GM18861 (cell line): Measurements from ENCODE around the gene PGLYRP2.

Source experiments
- ATAC-seq: cut with Tn5 transposase; IDR thresholded peaks from one replicate; pipeline ENCODE4 v1.9.1; 2021; ENCODE audit not compliant: unreplicated experiment

The PGLYRP2 gene

DNA sequence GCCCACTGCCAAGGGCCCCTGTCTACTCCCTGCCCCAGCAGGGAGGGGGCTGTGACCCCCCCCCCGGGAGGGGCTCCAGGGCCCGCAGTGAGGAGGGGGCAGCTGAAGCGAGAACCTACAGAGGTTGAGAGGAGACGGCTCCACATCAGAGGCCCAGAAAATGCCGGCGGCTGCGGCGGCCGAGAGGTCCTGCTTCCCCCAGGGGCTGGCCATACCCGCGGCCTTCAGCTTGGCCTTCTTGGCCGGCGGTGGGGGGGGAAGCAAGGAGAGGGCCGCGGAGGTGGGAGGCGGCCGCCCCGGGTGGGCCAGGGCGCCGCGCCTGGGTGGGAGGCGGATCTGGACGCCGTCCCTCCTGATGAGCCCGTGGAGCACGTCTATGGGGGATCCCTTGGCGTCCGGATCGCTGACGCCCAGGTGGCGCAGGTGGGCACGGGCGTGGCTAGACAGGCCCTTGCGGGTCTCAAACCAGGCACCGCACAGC lies 51.3 kb downstream of the PGLYRP2 start:
- no peak for ATAC-seq

DNA sequence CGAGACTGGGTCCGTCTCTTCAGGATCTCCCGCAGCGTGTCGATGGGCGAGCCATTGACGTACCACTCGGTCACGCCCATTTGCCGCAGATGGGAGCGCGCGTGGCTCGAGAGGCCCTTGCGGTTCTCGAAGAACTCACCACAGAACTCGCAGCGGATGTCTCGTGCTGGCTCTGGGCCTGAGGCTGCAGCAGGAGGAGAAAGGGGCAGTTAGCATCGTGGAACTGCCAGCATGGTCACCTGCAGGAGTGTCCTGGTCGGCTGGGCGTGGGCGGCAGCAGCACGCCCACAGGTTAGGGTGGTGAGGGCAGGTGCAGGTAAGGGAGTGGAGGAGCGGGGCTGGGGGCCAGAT lies 52.0 kb downstream of the PGLYRP2 start:
- ATAC-seq = no peak

DNA sequence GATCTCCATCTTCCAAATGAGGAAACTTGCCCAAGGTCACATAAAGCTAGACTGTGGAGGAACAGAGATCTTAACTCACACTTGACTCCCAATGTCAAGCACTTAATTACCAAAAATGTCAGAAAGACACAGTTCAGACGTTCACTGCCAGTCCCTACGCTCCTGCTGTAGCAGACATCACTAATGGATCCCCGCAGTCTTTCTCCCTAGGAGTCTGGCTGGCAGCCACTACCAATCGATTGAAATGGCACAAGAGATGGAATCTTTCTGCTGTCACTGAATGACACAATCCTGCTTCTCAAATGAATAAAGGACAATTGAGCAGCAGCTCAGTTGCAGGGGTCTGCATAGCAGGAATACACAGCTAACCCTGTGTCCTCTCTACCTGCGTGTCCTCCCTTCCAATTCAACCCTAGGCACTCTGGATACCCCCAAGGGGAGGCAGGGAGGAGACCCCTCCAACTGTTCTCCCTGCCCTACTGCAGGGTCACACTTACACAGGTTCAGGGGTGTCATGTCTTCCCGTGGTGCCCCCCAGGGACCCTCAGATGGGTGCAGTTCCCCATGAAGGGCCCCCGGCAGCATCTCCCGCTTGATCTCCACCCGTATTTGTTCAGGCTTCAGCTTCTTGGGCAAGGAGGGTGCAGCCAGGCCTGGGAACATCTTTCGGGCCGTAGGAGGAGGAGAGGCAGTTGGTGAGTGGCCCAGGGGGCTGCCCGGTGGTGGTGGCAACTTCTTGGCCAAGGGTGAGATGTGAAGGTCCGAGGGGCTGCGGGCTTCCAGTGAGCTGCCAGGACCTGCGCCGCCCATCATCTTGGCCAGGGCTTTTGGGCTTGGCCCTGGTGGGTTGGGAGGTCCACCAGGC lies 52.6 kb downstream of the PGLYRP2 start:
- ATAC-seq = no peak

DNA sequence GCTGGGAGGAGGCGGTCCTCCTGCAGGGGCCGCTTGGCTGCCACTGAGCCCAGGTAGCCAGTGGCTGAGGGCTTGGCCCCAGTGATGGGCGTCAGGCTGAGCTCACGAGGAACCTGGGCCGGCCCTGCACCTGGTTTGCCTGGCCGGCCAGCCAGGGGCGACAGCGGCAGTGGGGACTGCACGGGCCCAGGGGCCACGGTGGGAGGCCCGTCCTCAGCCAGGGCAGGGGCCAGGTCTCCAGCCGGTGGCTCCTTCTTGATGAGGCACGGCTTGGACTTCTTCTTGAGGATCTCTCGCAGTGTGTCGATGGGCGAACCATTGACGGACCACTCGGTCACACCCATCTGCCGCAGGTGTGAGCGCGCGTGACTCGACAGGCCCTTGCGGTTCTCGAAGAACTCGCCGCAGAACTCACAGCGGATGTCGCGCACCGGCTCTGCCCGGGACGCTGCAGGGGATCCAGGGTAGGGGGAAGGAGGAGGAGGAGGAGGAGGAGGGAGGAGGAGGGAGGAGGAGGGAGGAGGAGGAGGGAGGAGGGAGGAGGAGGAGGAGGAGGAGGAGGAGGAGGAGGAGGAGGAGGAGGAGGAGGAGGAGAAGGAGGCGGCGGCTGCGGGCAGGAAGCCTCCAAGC lies 53.9 kb downstream of the PGLYRP2 start:
- ATAC-seq = no peak

DNA sequence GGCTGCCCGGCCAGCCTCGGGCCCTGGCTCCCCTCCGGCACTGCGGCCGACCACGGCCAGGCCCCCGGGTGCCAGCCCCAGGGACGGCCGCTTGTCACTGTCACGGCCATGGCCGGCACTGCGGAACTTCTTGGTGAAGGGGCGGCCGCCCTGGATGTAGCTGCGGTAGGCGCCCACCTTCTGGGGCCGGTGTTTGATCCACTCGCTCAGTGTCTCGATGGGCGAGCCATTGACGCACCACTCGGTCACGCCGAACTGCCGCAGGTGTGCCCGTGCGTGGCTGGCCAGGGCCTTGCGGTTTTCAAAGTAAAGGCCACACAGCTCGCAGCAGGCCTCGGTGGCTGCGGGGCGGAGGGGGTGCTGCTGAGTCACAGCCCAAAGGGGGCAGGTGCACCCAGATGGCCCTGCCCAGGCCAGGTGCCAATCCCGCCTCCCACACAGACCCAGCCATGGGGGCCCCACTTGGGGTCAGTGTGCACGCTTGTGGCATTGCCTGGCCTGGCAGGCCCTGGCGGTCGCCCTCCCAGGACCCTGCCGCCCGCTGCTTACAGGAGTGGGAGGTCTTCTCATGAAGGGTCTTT lies 54.5 kb downstream of the PGLYRP2 start:
- no peak for ATAC-seq

DNA sequence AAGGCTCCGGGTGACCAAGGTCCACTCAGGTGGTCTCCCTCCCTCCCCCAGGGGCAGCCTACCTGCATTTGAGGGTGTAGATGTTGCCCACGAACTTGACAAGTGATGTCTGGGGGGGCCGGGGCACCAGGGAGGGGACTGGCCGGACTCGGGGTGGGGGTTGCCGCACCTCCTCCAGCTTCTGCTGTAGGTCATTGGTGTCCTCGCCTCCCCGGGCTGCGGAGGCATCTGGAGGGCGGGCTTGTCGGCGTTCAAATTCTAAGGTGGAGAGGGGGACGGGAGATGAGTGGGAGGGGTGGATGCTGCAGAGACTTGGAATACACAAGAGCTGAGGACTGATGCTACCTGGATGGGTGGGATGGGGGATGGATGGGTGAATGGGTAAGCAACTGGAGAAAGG lies 55.2 kb downstream of the PGLYRP2 start:
- ATAC-seq = no peak

DNA sequence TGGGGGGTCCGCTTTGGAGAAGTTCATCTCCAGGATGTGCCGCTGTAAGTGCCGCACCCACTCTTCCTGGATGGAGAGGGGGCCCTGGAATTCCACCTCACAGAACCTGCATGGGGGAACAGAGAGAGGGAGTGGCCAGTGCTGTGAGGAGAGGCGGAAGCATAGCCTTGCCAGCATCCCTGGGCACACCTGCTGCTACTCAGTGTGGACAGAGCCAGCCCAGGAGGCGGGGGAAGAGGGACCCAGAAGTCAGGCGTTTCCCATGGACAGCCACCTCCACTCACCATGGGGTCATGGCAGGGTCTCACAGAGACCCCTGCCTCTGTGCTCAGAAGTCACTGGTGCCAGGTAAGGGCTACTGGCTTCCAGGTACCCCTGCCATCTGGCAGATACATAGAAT lies 56.2 kb downstream of the PGLYRP2 start:
- no peak for ATAC-seq

DNA sequence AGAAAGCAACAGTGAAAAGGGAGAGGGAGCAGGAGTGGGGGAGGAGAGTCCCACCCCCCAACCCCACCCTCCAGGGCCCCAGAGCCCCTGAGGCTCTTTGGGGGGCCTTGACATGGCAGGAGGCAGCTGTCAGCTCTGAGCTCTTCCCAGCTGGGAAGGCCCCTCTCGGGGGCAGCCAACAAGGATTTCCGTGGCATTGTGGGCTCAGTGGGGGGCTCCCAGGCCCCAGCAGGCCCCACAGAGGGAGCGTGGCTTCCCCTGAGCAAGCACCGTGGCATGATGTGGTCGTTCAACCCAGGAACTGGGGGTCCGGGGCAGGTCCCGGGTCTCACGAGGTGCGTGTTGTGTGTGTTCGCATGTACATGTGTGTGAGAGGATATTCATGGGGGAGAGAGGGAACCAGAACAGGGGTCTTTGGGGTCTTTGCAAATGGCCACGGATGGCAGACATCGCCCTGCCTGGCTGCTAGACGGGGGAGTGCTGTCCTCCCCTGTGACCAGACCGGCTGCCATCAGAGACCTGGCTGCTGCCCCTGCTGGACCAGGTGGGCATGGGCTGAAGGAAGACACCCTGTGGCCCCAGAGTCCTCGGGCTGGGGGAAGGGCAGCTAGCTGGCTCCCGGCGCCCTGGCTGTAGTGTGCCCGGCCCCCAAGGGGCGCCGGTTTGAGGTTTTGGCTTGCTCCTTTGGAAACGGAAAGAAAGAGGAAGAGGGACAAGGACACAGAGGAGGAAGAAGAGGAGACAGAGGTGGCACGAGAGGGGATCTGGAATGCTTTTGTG lies 56.8 kb downstream of the PGLYRP2 start:
- ATAC-seq = no peak

DNA sequence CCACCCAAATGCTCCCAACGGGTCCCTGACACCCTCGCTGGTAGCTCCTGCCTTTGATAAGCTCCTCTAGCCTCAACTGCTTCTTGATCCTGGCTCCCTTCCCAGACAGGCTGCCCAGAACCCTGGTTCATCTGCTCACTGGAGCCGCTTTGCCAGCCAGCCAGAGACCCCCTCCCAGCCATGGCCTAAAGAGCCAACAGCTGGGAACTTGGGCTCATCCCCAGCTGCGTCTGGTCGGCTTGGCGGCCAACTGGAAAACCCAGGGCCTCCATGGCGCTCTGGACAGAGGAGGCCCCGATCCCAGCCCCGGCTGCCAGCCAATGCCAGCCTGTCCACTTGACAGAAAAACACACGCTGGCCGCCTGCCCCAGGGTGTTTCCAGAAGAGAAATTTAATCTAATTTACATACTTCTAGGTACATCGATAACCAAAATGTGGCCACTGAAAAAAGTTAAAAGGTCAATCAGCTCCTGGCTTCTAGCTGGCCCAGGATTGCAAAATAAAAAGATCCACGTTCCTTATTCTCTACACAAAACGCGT lies 57.5 kb downstream of the PGLYRP2 start:
- ATAC-seq = no peak

DNA sequence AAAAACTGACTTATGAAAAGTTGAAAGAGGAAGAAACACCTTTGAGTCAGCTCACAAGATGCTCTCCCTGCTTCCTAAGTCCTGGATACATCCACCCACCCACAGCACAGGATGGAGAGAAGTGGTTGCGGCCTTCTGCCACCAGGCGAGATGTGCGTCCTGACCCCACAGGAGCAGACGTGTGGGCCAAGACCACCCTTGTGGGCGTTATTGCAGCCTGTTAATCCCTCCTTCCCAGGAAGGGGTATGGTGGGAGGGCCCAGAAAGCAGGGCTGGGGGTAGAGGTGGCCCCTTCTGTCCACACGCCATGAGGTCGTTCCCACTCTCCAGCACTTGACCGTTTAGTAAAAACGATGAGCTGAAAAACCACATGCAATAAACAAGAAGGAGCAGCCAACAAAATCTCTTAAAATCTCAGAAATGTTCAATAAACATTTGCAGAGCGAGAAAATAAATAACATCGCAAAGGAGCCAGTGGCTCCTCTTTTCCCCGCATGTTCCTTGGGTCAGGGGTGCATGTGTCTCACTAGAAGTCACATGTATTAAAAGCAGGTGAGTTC lies 58.1 kb downstream of the PGLYRP2 start:
- ATAC-seq = no peak

DNA sequence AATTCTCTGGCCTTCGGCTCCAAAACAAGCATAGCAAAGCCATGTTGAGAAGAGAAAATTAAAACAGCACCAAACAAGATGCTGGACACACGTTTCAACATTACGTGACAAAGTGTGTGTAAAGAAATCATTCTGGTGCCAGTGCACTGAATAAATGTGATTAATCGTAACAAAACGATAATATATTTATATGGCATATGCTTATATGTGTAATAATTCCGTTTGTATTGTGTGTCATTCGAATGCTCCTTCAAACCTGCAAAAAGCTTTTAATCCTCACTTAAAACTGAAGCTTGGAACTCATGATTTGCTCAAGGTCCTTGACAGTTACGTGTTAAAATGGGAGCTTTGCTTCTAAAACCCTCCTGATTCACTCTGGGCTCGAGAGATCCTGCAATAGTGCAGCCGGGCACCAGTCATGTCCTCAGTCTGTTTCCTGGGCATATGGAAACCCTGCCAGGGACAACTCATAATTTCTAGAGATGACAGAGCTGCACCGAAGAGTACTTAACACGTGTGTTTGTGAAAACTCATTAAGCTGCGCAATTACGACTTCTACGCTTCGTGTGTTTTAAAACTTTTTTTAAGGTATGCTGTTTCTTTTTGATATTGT lies 59.8 kb downstream of the PGLYRP2 start:
- peak; percentile 4 for ATAC-seq
